Panc1 (cell line): Measurements from ENCODE around the gene IL16.

Source experiments
- CTCF ChIP-seq: fragments of 450-650 bp; IDR thresholded peaks from 2 replicates; pipeline ENCODE4 v1.5.1; 2017; ENCODE audit warnings: mild to moderate bottlenecking
- POLR2AphosphoS5 ChIP-seq: IDR thresholded peaks from 2 replicates; pipeline ENCODE4 v1.6.1; 2012; ENCODE audit warnings: mild to moderate bottlenecking, low read depth, low read length, moderate library complexity
- REST ChIP-seq, 2 experiments: IDR thresholded peaks; 2 replicates each; pipeline ENCODE4 v1.6.1; 2011 to 2012; ENCODE audit warnings: low read depth in 2 of 2, control low read depth in 1 of 2, low read length in 1 of 2, mild to moderate bottlenecking in 1 of 2, moderate library complexity in 1 of 2; ENCODE audit not compliant: insufficient read depth in 1 of 2
- TCF7L2 ChIP-seq: IDR thresholded peaks from 2 replicates; pipeline ENCODE4 v1.6.1; 2011; ENCODE audit warnings: mild to moderate bottlenecking, low read depth, low read length, inconsistent platforms

GRCh38 chr15:81334768-81335435 is 138.2 kb downstream of the IL16 start:
- no peak for TF ChIP-seq REST (IDR thresholded peaks at IDR 0.05; ENCODE audit: insufficient read depth in 1 of 2, low read depth in 2 of 2, low read length in 1 of 2)
- TF ChIP-seq POLR2AphosphoS5, result no peak
- TF ChIP-seq CTCF, result no peak
- TF ChIP-seq TCF7L2, result no peak
